ENCODE results near the gene SH2B2.
A peak's percentile ranks its signal among the peaks of the same experiment; 100 is the strongest.
"Not testable (repeated sequence)": the region's sequence is repeated elsewhere in the genome, so short reads cannot be mapped to it uniquely, and the experiment has no call there.

Gene SH2B2

DNA sequence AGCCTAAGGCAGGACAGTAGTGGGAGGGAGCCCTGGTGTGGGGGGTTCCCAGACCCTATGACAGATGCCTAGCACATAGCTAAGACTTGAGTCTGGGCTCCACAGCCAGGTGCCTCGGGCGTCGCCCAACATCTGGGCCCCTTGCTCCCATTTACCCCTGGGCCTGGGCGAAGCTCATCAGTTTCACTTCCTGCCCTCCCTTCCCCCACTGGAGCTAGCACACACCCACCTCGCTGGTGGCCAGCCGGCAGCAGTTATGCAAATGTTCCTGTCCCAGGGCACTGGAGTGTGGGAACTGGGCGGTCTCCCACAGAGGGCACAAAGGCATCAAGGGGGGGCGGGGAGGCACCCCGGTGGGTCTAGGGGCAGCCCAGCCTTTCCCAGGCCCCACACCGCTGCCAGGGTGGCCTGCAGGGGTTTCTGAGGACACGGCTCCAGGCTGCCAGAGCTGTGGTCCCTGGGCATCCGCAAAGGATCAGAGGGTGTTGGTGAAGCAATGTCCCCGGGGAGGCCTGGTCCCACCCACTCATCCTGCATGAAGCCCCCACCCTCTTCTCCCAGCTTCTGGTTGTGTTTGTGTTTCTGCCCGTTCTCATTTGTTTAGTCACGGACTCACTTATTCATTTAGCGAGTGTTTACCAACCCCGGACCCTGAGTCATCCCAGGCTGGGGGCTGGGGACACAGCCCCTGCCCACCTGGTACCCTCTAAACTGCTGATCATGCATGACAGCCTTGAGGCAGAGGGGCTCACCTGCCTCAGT lies 20.4 kb downstream of the SH2B2 start:
- peak; percentile 95 for DNase-seq

GRCh38 chr7:102310414-102310815 lies 23.7 kb downstream of the SH2B2 start:
- no peak for DNase-seq

- DNase-seq = no peak
Measured at GRCh38 chr7:102312317-102312716, 25.6 kb downstream of the SH2B2 start.

DNA sequence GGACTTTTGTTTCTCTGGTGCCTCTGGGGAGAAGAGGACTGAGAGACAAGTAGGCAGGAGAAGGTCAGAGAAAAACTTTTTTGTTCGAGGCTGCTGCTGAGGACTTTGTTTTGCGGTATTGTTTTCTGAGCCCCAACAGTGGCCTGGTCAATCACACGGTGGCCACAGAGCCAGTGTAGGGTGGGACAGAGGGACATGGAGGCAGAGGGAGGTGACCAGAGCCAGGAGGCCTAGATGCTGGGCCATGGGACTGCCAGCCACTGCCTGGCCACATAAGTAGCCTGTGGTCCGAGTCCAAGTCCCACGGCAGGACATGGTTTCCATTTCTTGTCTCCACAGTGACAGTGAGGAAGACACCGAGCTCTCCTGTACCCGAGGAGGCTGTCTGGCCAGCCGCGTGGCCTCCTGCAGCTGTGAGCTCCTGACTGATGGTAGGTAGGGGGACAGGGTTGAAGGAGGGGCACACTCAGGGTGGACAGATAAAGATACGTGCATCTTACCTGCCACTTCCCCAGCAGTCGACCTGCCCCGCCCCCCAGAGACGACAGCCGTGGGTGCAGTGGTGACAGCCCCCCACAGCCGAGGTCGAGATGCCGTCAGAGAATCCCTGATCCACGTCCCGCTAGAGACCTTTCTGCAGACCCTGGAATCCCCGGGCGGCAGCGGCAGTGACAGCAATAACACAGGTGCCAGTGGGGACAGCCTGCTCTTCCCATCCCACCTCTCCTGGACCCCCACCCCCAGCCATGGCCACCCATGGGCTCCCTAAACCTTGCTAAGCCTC lies 27.5 kb downstream of the SH2B2 start:
- DNase-seq = no peak

GRCh38 chr7:102317231-102318059 lies 30.8 kb downstream of the SH2B2 start:
- no peak for DNase-seq

DNA sequence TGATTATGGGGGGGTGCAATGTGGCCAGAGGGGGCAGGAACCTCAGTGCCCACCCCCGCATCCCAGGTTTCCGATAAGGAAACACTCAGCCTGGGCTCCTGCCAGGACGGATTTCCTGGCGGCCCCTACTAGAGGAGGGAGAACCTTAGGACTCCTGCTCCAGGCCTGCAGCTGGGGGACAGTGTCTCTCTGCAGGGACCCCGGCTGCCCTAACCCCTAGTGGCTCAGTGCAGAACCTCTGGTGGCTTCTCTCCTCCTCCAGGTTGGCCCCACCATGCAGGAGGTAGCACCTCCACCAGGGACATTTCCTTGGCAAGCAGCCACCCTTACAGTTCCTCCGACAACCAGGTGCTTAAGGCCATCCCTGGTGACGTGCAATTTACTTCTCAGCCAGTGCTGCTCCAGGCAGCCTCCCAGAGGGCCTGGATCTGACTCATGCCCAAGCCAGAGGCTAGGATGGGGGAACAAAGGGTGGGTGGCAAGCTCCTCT lies 31.9 kb downstream of the SH2B2 start:
- DNase-seq = peak; percentile 70

DNA sequence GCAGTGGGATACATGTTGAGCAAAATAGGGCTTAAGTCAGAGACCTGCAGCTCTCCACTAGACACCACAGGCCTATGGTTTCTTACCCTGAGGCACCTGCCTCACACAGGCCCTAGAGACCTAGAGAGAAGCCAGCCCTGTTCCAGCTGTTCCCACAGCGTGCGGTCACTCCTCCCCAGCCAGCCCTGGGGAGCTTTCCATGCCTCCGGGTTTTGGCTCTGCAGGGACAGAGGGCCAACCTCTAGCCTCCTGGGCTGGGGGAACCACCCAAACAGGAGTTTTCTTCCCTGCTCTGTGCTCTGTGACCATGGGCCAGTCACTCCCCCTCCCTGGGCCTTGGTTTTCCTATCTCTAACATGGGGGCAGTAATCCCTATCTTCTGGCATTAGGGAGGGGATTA lies 33.0 kb downstream of the SH2B2 start:
- no peak for DNase-seq

GRCh38 chr7:102320181-102320580 lies 33.5 kb downstream of the SH2B2 start:
- no peak for DNase-seq

- DNase-seq = no peak
Measured at GRCh38 chr7:102320601-102321350, 34.1 kb downstream of the SH2B2 start.

GRCh38 chr7:102321351-102322201 lies 34.9 kb downstream of the SH2B2 start:
- peak; percentile 82 for DNase-seq

DNA sequence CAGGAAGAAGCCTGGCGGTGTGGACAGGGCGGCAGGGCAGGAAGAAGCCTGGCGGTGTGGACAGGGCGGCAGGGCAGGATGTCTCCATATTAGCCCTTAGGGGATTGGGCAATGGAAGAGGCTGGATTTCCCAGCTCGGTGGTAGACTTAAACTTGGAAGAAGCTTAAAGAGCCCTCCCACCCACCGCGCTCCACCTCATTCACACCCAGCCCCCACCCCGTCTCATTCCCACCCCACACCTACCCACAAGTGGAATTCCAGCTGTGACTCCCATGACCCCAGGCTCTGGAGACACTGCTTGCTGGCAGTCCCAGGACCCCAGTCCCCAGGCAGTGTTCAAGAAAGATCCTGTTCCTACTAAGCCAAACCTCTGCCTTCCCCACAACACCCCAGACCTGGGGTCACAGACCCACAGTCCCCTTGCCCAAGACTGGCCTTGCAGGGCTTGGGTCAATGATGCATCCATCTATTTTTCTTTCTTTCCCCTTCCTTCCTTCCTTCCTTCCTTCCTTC lies 35.6 kb downstream of the SH2B2 start:
- DNase-seq = no peak

- DNase-seq = no peak
Measured at GRCh38 chr7:102323914-102324195, 37.2 kb downstream of the SH2B2 start.

DNA sequence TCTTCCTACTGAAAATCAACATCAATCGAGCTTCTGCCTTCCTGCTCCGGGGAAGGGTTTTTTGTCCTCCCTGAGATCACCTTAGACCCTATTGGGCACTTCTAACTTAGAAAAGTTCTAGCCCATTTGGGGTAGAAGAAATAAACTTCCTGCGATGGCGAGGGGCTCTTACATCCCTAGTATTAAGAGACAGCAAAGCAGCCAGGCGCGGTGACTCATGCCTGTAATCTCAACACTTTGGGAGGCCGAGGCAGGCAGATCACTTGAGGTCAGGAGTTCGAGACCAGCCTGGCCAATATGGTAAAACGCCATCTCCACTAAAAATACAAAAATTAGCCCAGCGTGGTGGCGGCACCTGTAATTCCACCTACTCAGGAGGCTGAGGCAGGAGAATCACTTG lies 38.4 kb downstream of the SH2B2 start:
- DNase-seq = not testable (repeated sequence)

- DNase-seq = no peak
Measured at GRCh38 chr7:102326157-102326889, 39.7 kb downstream of the SH2B2 start.

GRCh38 chr7:102327183-102327582 lies 40.5 kb downstream of the SH2B2 start:
- not testable (repeated sequence) for DNase-seq

DNA sequence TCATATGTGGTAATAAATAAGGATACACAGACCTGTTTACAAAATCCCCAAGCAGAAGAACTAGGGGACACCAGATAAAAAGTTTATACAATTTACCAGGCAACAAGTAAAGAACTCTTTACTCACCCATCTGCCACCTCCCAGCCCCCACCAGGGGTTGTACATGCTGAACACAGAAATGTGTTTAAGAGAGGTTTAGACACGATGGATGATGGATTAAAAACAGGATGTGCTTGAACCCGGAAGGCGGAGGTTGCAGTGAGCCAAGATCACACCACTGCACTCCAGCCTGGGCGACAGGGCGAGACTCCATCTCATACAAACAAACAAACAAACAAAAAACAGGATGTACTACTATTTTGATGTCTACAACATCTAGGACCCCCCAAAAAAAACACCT lies 42.2 kb downstream of the SH2B2 start:
- DNase-seq = not testable (repeated sequence)

- DNase-seq = not testable (repeated sequence)
Measured at GRCh38 chr7:102329366-102329765, 42.7 kb downstream of the SH2B2 start.

DNA sequence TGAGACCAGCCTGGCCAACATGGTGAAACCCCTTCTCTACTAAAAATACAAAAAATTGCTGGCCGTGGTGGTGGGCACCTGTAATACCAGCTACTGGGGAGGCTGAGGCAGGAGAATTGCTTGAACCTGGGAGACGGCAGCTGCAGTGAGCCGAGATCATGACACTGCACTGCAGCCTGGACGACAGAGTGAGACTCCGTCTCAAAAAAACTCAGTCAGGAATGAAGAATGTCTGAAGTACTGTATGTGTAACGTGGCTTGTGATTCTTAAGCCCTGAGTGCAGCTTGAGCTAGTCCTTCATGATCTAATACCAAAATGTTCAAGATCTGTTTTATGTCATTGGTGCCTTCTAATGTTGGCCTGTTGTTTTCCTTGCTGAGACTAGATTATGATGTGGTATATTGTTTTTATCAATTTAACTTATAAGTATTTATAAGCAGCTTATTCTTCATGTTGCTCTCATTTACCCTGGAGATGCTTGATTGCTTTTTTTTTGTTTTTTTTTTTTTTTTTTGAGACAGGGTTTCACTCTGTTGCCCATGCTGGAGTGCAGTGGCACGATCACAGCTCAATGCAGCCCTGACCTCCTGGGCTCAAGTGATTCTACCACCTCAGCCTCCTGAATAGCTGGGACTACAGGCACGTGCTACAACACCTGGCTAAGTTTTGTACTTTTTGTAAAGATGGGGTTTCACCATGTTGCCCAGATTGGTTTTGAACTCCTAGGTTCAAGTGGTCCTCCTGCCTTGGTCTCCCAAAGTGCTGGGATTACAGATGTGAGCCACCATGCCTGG lies 44.2 kb downstream of the SH2B2 start:
- not testable (repeated sequence) for DNase-seq

DNA sequence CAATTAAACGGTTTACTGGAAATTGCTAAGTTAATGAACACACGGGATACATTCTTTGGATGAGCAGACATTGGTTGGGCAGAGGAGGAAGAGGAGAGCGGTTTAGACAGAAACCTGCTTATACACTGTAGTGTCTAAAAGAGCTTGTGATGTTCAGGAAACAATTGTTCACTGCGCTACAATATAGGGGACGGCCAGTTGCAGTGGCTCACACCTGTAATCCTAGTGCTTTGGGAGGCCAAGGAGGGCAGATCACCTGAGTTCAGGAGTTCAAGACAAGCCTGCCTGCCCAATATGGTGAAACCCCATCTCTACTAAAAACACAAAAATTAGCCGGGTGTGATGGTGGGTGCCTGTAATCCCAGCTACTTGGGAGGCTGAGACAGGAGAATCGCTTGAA lies 48.9 kb downstream of the SH2B2 start:
- not testable (repeated sequence) for DNase-seq

GRCh38 chr7:102337002-102337401 lies 50.3 kb downstream of the SH2B2 start:
- not testable (repeated sequence) for DNase-seq
